HG03064 (cell line): ENCODE data around the gene GRK2.
A peak's percentile ranks its signal among the peaks of the same experiment; 100 is the strongest.
"Not testable (repeated sequence)": the region's sequence is repeated elsewhere in the genome, so short reads cannot be mapped to it uniquely, and the experiment has no call there.

Experiments
- ATAC-seq: cut with Tn5 transposase; IDR thresholded peaks from one replicate; pipeline ENCODE4 v1.9.1; 2021; ENCODE audit warnings: low read depth; ENCODE audit not compliant: unreplicated experiment

Gene GRK2

GRCh38 chr11:67310246-67311050, 44.2 kb downstream of the GRK2 start:
- no peak for ATAC-seq

- ATAC-seq = no peak
Measured at GRCh38 chr11:67311051-67311555, 44.8 kb downstream of the GRK2 start.

- ATAC-seq = no peak
Measured at GRCh38 chr11:67311556-67312082, 45.3 kb downstream of the GRK2 start.

- ATAC-seq = no peak
Measured at GRCh38 chr11:67312187-67313021, 46.1 kb downstream of the GRK2 start.

- ATAC-seq = no peak
Measured at GRCh38 chr11:67313125-67313890, 47.0 kb downstream of the GRK2 start.

GRCh38 chr11:67314218-67314617, 47.9 kb downstream of the GRK2 start:
- no peak for ATAC-seq

GRCh38 chr11:67315325-67315909, 49.1 kb downstream of the GRK2 start:
- ATAC-seq = no peak

GRCh38 chr11:67316882-67317204, 50.6 kb downstream of the GRK2 start:
- ATAC-seq = no peak

- ATAC-seq = peak; percentile 70
Measured at GRCh38 chr11:67317205-67317887, 51.1 kb downstream of the GRK2 start.

GRCh38 chr11:67317888-67318555, 51.7 kb downstream of the GRK2 start:
- peak; percentile 12 for ATAC-seq

- not testable (repeated sequence) for ATAC-seq
Measured at GRCh38 chr11:67318876-67319275, 52.6 kb downstream of the GRK2 start.

GRCh38 chr11:67320011-67320410, 53.7 kb downstream of the GRK2 start:
- no peak for ATAC-seq

- no peak for ATAC-seq
Measured at GRCh38 chr11:67320691-67321090, 54.4 kb downstream of the GRK2 start.

GRCh38 chr11:67321313-67321871, 55.1 kb downstream of the GRK2 start:
- no peak for ATAC-seq

- no peak for ATAC-seq
Measured at GRCh38 chr11:67322049-67322448, 55.8 kb downstream of the GRK2 start.

GRCh38 chr11:67323526-67323925, 57.3 kb downstream of the GRK2 start:
- ATAC-seq = no peak

- no peak for ATAC-seq
Measured at GRCh38 chr11:67332081-67332691, 65.9 kb downstream of the GRK2 start.
